ENCODE results near the gene TRMT10A. TPM values are rescaled to one million over a fixed set of nuclear protein-coding genes. Genes with fewer than 3 reads are reported as not detected.

TRMT10A gene
- total and polyA plus RNA-seq, 2 of the 13 experiments (the other 11 are each of a cell fraction or from before 2014, with no cell fraction given), result 3.9 to 12.6 TPM

DNA sequence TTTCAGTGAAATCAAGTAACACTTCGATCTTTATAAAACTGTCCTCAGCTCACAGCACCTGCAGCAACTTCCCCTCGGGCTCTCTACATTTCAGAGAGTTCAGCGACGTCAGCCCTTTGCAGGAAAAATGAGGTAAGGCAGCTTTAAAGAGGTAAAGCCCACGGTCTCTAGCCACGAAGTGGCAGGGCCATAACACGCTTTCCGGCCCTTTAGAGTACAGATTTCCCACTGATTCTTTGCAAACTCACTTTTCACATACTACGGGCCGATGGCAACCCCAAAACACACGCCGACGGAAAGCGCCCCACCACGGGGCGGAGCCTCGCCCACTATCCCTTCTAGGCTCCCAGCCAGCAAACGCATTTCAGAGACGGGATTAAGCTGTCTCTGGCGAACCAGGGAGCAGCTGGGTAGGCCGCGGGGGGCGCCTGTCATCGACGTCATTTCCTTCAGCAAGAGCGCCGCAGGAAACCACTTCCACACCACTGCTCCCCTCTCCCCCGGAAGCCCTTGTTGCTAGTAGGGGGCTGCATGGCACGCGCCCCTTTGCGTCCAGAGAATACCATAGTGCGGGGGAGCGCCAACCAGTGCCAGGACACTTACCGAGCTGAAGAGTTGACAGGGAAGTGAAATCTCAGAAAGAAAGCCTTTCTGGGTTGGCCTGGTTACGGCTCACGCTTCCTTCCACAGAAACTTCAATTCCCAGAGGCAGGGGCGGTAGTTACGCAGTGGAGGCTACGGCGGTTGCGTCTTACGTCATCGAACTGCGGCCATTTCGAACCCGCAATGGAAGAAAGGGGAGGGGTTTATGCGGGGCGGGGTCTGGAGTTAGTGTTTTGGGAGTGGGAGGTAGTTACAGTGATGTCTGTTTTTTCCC, at the start of gene TRMT10A (continued):
- TF ChIP-seq, protein P1, sequence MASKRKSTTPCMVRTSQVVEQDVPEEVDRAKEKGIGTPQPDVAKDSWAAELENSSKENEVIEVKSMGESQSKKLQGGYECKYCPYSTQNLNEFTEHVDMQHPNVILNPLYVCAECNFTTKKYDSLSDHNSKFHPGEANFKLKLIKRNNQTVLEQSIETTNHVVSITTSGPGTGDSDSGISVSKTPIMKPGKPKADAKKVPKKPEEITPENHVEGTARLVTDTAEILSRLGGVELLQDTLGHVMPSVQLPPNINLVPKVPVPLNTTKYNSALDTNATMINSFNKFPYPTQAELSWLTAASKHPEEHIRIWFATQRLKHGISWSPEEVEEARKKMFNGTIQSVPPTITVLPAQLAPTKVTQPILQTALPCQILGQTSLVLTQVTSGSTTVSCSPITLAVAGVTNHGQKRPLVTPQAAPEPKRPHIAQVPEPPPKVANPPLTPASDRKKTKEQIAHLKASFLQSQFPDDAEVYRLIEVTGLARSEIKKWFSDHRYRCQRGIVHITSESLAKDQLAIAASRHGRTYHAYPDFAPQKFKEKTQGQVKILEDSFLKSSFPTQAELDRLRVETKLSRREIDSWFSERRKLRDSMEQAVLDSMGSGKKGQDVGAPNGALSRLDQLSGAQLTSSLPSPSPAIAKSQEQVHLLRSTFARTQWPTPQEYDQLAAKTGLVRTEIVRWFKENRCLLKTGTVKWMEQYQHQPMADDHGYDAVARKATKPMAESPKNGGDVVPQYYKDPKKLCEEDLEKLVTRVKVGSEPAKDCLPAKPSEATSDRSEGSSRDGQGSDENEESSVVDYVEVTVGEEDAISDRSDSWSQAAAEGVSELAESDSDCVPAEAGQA (IDR thresholded peaks at IDR 0.05; ENCODE audit: low read depth), result peak; percentile 88
- TF ChIP-seq, protein P1 (CRISPR knock-in tag; IDR thresholded peaks at IDR 0.05; ENCODE audit: borderline replicate concordance), result no peak
- TF ChIP-seq, protein P2, sequence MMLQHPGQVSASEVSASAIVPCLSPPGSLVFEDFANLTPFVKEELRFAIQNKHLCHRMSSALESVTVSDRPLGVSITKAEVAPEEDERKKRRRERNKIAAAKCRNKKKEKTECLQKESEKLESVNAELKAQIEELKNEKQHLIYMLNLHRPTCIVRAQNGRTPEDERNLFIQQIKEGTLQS (CRISPR knock-in tag; IDR thresholded peaks at IDR 0.05), result no peak
- TF ChIP-seq, protein P3, sequence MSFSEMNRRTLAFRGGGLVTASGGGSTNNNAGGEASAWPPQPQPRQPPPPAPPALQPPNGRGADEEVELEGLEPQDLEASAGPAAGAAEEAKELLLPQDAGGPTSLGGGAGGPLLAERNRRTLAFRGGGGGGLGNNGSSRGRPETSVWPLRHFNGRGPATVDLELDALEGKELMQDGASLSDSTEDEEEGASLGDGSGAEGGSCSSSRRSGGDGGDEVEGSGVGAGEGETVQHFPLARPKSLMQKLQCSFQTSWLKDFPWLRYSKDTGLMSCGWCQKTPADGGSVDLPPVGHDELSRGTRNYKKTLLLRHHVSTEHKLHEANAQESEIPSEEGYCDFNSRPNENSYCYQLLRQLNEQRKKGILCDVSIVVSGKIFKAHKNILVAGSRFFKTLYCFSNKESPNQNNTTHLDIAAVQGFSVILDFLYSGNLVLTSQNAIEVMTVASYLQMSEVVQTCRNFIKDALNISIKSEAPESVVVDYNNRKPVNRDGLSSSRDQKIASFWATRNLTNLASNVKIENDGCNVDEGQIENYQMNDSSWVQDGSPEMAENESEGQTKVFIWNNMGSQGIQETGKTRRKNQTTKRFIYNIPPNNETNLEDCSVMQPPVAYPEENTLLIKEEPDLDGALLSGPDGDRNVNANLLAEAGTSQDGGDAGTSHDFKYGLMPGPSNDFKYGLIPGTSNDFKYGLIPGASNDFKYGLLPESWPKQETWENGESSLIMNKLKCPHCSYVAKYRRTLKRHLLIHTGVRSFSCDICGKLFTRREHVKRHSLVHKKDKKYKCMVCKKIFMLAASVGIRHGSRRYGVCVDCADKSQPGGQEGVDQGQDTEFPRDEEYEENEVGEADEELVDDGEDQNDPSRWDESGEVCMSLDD (CRISPR knock-in tag; IDR thresholded peaks at IDR 0.05; ENCODE audit: borderline replicate concordance), result no peak
- peak; percentile 96 for TF ChIP-seq PHF20 (CRISPR knock-in tag; IDR thresholded peaks at IDR 0.05)
- TF ChIP-seq MTF2 (CRISPR knock-in tag; IDR thresholded peaks at IDR 0.05; ENCODE audit: borderline replicate concordance), result no peak
- no peak for TF ChIP-seq HMG20B (CRISPR knock-in tag; conservative IDR thresholded peaks at IDR 0.05)
- no peak for TF ChIP-seq ZFYVE20 (CRISPR knock-in tag; IDR thresholded peaks at IDR 0.05; ENCODE audit: borderline replicate concordance, low read depth)
- peak; percentile 50 for TF ChIP-seq SMAD3 (CRISPR knock-in tag; IDR thresholded peaks at IDR 0.05)
- TF ChIP-seq, protein P4, sequence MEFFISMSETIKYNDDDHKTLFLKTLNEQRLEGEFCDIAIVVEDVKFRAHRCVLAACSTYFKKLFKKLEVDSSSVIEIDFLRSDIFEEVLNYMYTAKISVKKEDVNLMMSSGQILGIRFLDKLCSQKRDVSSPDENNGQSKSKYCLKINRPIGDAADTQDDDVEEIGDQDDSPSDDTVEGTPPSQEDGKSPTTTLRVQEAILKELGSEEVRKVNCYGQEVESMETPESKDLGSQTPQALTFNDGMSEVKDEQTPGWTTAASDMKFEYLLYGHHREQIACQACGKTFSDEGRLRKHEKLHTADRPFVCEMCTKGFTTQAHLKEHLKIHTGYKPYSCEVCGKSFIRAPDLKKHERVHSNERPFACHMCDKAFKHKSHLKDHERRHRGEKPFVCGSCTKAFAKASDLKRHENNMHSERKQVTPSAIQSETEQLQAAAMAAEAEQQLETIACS (CRISPR knock-in tag; IDR thresholded peaks at IDR 0.05), result no peak
- TF ChIP-seq ZNF766 (CRISPR knock-in tag; IDR thresholded peaks at IDR 0.05; ENCODE audit: borderline replicate concordance), result no peak
- TF ChIP-seq ZNF264 (CRISPR knock-in tag; IDR thresholded peaks at IDR 0.05), result no peak
- TF ChIP-seq, protein P5, sequence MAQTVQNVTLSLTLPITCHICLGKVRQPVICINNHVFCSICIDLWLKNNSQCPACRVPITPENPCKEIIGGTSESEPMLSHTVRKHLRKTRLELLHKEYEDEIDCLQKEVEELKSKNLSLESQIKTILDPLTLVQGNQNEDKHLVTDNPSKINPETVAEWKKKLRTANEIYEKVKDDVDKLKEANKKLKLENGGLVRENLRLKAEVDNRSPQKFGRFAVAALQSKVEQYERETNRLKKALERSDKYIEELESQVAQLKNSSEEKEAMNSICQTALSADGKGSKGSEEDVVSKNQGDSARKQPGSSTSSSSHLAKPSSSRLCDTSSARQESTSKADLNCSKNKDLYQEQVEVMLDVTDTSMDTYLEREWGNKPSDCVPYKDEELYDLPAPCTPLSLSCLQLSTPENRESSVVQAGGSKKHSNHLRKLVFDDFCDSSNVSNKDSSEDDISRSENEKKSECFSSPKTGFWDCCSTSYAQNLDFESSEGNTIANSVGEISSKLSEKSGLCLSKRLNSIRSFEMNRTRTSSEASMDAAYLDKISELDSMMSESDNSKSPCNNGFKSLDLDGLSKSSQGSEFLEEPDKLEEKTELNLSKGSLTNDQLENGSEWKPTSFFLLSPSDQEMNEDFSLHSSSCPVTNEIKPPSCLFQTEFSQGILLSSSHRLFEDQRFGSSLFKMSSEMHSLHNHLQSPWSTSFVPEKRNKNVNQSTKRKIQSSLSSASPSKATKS (CRISPR knock-in tag; IDR thresholded peaks at IDR 0.05), result no peak
- 0 out of 2 replicates have a peak, but pooled peaks have one; percentile 11 for TF ChIP-seq ZNF547 (CRISPR knock-in tag; IDR thresholded peaks at IDR 0.05)
- no peak for TF ChIP-seq KDM3A (CRISPR knock-in tag; IDR thresholded peaks at IDR 0.05; ENCODE audit: low read depth)
- TF ChIP-seq MYNN (CRISPR knock-in tag; IDR thresholded peaks at IDR 0.05; ENCODE audit: low read depth), result no peak

Measured in HepG2 (cell line).